ENCODE measurements around the gene GLCE.
"Not testable (repeated sequence)": the region's sequence is repeated elsewhere in the genome, so short reads cannot be mapped to it uniquely, and the experiment has no call there.

The GLCE gene

DNA sequence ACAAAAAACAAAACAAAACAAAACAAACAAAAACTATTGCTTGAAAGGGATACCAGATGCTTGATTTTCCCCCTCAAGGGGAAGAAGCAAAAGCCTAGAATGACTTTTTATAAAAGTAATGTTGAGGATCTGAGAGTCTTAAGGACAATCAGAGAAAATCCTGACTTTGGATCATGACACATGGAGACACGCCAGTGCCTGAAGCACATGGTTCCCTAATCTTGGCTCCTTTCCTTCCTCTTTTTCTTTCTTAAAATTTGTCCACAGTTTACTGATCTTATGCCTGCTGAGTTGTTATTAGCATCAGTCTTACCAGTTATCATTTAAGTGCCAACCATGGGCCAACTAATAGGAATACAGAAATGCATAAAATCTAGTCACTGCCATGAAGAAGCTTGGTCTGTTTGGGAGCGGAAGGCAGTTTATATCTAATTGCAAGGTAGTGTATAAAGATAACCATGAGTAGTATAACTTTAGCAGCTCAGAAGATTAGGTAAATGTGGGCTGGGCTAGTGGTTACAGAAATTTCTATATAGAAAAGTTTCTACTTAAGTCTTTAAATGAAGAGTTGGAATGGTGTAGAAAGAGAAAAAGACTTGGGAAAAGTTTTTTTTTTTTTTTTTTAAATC lies 6.9 kb downstream of the GLCE start:
- no peaks in the 10 kb centered on the region for H3K79me2 ChIP-seq (ENCODE audit: insufficient read depth, low read length)
- H3K9me3 ChIP-seq (ENCODE audit: insufficient read depth, low read depth, low read length), result no peaks in the 10 kb centered on the region
- no peaks in the 10 kb centered on the region for H4K20me1 ChIP-seq (ENCODE audit: insufficient read depth, low read length, poor library complexity, severe bottlenecking)
- no peak overlapping the region for H3K4me3 ChIP-seq (ENCODE audit: low read length, poor library complexity, severe bottlenecking)
- H3F3A ChIP-seq (ENCODE audit: low read depth), result 0 out of 2 replicates have a peak, but pooled peaks cover 3% of the 10 kb centered on the region
- no peaks in the 10 kb centered on the region for H3K27me3 ChIP-seq (ENCODE audit: insufficient read depth, low read length, poor library complexity, severe bottlenecking)
- no peaks in the 10 kb centered on the region for H3K36me3 ChIP-seq (ENCODE audit: insufficient read depth, low read length)
- H3K9ac ChIP-seq (ENCODE audit: low read depth, low read length, poor library complexity, severe bottlenecking), result no peak overlapping the region
- peaks cover 6% of the 10 kb centered on the region for H3K4me1 ChIP-seq (ENCODE audit: insufficient read depth, low read length, poor library complexity, severe bottlenecking)
- H3K4me2 ChIP-seq (ENCODE audit: low read depth, low read length, poor library complexity, severe bottlenecking), result no peak overlapping the region
- H3K9me2 ChIP-seq (replicated peaks; ENCODE audit: low read depth, low read length), result no peaks in the 10 kb centered on the region
- H2AFZ ChIP-seq (ENCODE audit: low read length), result no peak overlapping the region
- no peak for TF ChIP-seq EZH2phosphoT487 (IDR thresholded peaks at IDR 0.05; ENCODE audit: borderline replicate concordance)
- TF ChIP-seq, protein P1, sequence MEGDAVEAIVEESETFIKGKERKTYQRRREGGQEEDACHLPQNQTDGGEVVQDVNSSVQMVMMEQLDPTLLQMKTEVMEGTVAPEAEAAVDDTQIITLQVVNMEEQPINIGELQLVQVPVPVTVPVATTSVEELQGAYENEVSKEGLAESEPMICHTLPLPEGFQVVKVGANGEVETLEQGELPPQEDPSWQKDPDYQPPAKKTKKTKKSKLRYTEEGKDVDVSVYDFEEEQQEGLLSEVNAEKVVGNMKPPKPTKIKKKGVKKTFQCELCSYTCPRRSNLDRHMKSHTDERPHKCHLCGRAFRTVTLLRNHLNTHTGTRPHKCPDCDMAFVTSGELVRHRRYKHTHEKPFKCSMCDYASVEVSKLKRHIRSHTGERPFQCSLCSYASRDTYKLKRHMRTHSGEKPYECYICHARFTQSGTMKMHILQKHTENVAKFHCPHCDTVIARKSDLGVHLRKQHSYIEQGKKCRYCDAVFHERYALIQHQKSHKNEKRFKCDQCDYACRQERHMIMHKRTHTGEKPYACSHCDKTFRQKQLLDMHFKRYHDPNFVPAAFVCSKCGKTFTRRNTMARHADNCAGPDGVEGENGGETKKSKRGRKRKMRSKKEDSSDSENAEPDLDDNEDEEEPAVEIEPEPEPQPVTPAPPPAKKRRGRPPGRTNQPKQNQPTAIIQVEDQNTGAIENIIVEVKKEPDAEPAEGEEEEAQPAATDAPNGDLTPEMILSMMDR (conservative IDR thresholded peaks at IDR 0.05; ENCODE audit: low read length), result no peak

DNA sequence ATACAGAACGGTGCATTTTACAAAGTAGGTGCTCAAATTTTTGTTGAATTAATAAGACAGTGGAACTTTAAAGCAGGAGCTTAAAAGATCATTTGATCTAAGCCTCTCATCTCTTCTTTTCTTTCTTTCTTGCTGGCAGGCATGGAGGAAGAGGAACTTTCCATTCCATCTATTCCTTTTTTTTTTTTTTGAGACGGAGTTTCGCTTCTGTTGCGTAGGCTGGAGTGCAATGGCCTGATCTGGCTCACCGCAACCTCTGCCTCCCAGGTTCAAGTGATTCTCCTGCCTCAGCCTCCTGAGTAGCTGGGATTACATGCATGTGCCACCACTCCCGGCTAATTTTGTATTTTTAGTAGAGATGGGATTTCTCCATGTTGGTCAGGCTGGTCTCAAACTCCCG lies 7.9 kb downstream of the GLCE start:
- not testable (repeated sequence) for H3K36me3 ChIP-seq (ENCODE audit: insufficient read depth, low read length); H3K4me1 ChIP-seq (ENCODE audit: insufficient read depth, low read length, poor library complexity, severe bottlenecking); H4K20me1 ChIP-seq (ENCODE audit: insufficient read depth, low read length, poor library complexity, severe bottlenecking); H3F3A ChIP-seq (ENCODE audit: low read depth); H3K9ac ChIP-seq (ENCODE audit: low read depth, low read length, poor library complexity, severe bottlenecking); H3K9me2 ChIP-seq (replicated peaks; ENCODE audit: low read depth, low read length); H2AFZ ChIP-seq (ENCODE audit: low read length); H3K9me3 ChIP-seq (ENCODE audit: insufficient read depth, low read depth, low read length); H3K79me2 ChIP-seq (ENCODE audit: insufficient read depth, low read length); H3K27me3 ChIP-seq (ENCODE audit: insufficient read depth, low read length, poor library complexity, severe bottlenecking); H3K4me2 ChIP-seq (ENCODE audit: low read depth, low read length, poor library complexity, severe bottlenecking); H3K4me3 ChIP-seq (ENCODE audit: low read length, poor library complexity, severe bottlenecking)

DNA sequence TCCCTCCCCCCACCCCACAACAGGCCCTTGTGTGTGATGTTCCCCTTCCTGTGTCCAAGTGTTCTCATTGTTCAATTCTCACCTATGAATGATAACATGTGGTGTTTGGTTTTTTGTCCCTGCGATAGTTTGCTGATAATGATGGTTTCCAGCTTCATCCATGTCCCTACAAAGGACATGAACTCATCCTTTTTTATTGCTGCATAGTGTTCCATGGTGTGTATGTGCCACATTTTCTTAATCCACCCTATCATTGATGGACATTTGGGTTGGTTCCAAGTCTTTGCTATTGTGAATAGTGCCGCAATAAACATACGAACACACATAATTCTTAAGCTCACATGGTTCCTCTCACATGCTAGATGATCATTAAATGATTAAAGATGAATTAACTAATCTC lies 9.1 kb downstream of the GLCE start:
- H3K4me3 ChIP-seq (ENCODE audit: low read length, poor library complexity, severe bottlenecking); H3K4me1 ChIP-seq (ENCODE audit: insufficient read depth, low read length, poor library complexity, severe bottlenecking); H2AFZ ChIP-seq (ENCODE audit: low read length); H3K9me3 ChIP-seq (ENCODE audit: insufficient read depth, low read depth, low read length); H4K20me1 ChIP-seq (ENCODE audit: insufficient read depth, low read length, poor library complexity, severe bottlenecking); H3K9me2 ChIP-seq (replicated peaks; ENCODE audit: low read depth, low read length); H3F3A ChIP-seq (ENCODE audit: low read depth); H3K9ac ChIP-seq (ENCODE audit: low read depth, low read length, poor library complexity, severe bottlenecking); H3K79me2 ChIP-seq (ENCODE audit: insufficient read depth, low read length); H3K27me3 ChIP-seq (ENCODE audit: insufficient read depth, low read length, poor library complexity, severe bottlenecking); H3K4me2 ChIP-seq (ENCODE audit: low read depth, low read length, poor library complexity, severe bottlenecking); H3K36me3 ChIP-seq (ENCODE audit: insufficient read depth, low read length): not testable (repeated sequence)

DNA sequence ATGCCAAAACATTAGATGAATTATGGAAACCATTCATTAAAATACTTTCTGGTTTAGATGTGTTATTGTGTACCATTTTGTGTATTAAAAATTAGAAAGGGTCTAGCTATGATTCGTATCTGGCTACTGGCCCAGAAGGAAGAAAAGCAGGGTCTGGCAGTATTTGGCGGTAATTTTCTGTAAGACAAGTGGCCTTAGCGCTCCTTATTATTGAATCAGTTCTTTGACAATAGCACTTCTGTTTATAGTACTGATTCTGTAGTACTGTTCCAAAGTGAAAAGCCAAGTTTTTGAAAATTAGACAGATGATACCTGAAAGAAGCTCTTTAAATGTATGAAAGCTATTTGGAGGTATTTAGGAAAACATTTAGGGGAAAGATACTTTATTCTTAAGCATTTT lies 10.2 kb downstream of the GLCE start:
- Histone ChIP-seq H3K27me3 (ENCODE audit: insufficient read depth, low read length, poor library complexity, severe bottlenecking) (no peaks in the 10 kb centered on the region), H2AFZ (ENCODE audit: low read length) (no peak overlapping the region), H3K9me2 (replicated peaks; ENCODE audit: low read depth, low read length) (no peaks in the 10 kb centered on the region), H3K4me3 (ENCODE audit: low read length, poor library complexity, severe bottlenecking) (no peak overlapping the region), H3K36me3 (ENCODE audit: insufficient read depth, low read length) (no peaks in the 10 kb centered on the region), H3K79me2 (ENCODE audit: insufficient read depth, low read length) (no peaks in the 10 kb centered on the region), H3K4me2 (ENCODE audit: low read depth, low read length, poor library complexity, severe bottlenecking) (no peak overlapping the region), H3K9ac (ENCODE audit: low read depth, low read length, poor library complexity, severe bottlenecking) (no peak overlapping the region), H3F3A (ENCODE audit: low read depth) (0 out of 2 replicates have a peak, but pooled peaks cover 3% of the 10 kb centered on the region), H3K4me1 (ENCODE audit: insufficient read depth, low read length, poor library complexity, severe bottlenecking) (no peaks in the 10 kb centered on the region), H4K20me1 (ENCODE audit: insufficient read depth, low read length, poor library complexity, severe bottlenecking) (no peaks in the 10 kb centered on the region), H3K9me3 (ENCODE audit: insufficient read depth, low read depth, low read length) (no peaks in the 10 kb centered on the region)
- TF ChIP-seq EZH2phosphoT487 (IDR thresholded peaks at IDR 0.05; ENCODE audit: borderline replicate concordance), result no peak
- TF ChIP-seq, protein P1 (conservative IDR thresholded peaks at IDR 0.05; ENCODE audit: low read length), result no peak
